Esophagus squamous epithelium (tissue), 4 donors: ENCODE measurements around the gene RIMBP2.

ENCODE experiments used
- POLR2A ChIP-seq, 4 donors: fragments of 450-650 bp; IDR thresholded peaks; one replicate each; pipeline ENCODE4 v1.6.1; 2017; ENCODE audit warnings: antibody characterized with exemption in 4 of 4, mild to moderate bottlenecking in 4 of 4, moderate library complexity in 3 of 4
- TF ChIP-seq, protein P1 (sequence below), 6 experiments: fragments of 450-650 bp in 4 of 6; fragments of 200-600 bp in 2 of 6; sonication (generic) in 2 of 6; IDR thresholded peaks; one replicate each; pipeline ENCODE4 v1.5.1; 2016 to 2019; ENCODE audit warnings: antibody characterized with exemption in 6 of 6, mild to moderate bottlenecking in 4 of 6, moderate library complexity in 4 of 6

GRCh38 chr12:130447655-130447965 lies 268.5 kb downstream of the RIMBP2 start:
- no peak for TF ChIP-seq POLR2A (IDR thresholded peaks at IDR 0.05)
- TF ChIP-seq, protein P1, sequence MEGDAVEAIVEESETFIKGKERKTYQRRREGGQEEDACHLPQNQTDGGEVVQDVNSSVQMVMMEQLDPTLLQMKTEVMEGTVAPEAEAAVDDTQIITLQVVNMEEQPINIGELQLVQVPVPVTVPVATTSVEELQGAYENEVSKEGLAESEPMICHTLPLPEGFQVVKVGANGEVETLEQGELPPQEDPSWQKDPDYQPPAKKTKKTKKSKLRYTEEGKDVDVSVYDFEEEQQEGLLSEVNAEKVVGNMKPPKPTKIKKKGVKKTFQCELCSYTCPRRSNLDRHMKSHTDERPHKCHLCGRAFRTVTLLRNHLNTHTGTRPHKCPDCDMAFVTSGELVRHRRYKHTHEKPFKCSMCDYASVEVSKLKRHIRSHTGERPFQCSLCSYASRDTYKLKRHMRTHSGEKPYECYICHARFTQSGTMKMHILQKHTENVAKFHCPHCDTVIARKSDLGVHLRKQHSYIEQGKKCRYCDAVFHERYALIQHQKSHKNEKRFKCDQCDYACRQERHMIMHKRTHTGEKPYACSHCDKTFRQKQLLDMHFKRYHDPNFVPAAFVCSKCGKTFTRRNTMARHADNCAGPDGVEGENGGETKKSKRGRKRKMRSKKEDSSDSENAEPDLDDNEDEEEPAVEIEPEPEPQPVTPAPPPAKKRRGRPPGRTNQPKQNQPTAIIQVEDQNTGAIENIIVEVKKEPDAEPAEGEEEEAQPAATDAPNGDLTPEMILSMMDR (IDR thresholded peaks at IDR 0.05) = no peak
